Measurements from ENCODE around the gene CORO1C. TPM values are rescaled to one million over a fixed set of nuclear protein-coding genes. Genes with fewer than 3 reads are reported as not detected.

Gene CORO1C
- total RNA-seq, 4 donors from 2014 or later: 68.1 to 153 (median 128) TPM

DNA sequence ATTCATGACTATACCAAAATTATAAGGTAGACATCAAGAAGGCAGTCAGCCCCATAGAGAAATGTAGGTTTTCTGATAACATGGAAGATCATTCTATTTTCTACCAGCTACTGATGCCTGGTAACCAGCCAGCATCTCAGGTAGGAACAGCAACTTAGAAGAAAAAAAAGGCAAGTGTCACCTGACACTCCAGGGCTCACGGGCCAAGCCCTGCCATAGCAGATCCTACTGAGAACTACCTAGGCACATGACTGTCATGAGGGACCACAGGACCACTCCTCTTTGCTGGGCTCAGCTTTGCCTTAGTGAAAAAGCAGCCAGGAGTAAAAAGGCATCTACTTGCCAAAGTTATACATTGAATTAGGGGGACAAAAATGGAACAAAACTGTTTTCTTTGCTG lies 33.4 kb downstream of the CORO1C start:
- in situ Hi-C loops (cut with MboI; ENCODE audit: low pct_ligation_motif_present in 1 of 4, low pct_unique_long_range_greater_than_20kb in 1 of 4, low sequenced_read_pairs in 3 of 4) (no loop called here), intact Hi-C loops (cut with DNase I; ENCODE audit: low total_unique reads) (loop anchor here (1.0 kb wide), 1 partner anchor 10 kb away; no protein-coding TSS in a partner anchor)
- 80% methylated on average over 1 of the region's 1 CpG; no CpG with 5 or more reads in 1 of the 2 donors for whole genome bisulfite sequencing, 2 donors (ENCODE audit: low coverage in 1 of 2)
- Histone ChIP-seq H3K27ac (peak overlapping the region; percentile 84 to 94 (median 88)), H3K9me3 (no peaks in the 10 kb centered on the region), H3K36me3 (no peaks in the 10 kb centered on the region), H3K4me1 (peaks cover 16 to 50% (median 25%) of the 10 kb centered on the region in 4 donors), H3K4me3 (no peak overlapping the region), H3K27me3 (no peaks in the 10 kb centered on the region)
- TF ChIP-seq POLR2AphosphoS5 (IDR thresholded peaks at IDR 0.05): no peak
- no peak for TF ChIP-seq POLR2A (IDR thresholded peaks at IDR 0.05)
- TF ChIP-seq, protein P1, sequence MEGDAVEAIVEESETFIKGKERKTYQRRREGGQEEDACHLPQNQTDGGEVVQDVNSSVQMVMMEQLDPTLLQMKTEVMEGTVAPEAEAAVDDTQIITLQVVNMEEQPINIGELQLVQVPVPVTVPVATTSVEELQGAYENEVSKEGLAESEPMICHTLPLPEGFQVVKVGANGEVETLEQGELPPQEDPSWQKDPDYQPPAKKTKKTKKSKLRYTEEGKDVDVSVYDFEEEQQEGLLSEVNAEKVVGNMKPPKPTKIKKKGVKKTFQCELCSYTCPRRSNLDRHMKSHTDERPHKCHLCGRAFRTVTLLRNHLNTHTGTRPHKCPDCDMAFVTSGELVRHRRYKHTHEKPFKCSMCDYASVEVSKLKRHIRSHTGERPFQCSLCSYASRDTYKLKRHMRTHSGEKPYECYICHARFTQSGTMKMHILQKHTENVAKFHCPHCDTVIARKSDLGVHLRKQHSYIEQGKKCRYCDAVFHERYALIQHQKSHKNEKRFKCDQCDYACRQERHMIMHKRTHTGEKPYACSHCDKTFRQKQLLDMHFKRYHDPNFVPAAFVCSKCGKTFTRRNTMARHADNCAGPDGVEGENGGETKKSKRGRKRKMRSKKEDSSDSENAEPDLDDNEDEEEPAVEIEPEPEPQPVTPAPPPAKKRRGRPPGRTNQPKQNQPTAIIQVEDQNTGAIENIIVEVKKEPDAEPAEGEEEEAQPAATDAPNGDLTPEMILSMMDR (IDR thresholded peaks at IDR 0.05): no peak
- no peak for TF ChIP-seq EP300 (IDR thresholded peaks at IDR 0.05; ENCODE audit: low read depth)
- no peak for DNase-seq

DNA sequence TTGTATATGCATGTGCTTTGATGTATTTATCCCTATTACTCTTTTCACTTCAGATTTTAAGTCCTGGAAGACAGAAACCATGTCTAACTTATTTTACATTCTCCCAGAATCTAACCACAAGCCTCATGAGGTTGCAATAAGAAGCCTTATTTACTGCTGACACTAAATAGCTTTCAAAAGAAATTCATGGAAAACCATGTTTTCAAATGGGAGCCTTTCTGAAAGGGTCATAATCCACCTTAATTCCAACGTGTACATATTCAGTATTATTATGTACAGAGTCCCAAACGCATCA lies 34.4 kb downstream of the CORO1C start:
- TF ChIP-seq POLR2A (IDR thresholded peaks at IDR 0.05) (no peak), EP300 (IDR thresholded peaks at IDR 0.05; ENCODE audit: low read depth) (no peak), POLR2AphosphoS5 (IDR thresholded peaks at IDR 0.05) (no peak)
- TF ChIP-seq, protein P1 (IDR thresholded peaks at IDR 0.05): no peak
- no peak for DNase-seq
- Histone ChIP-seq H3K36me3 (no peaks in the 10 kb centered on the region), H3K4me1 (peaks cover 13 to 50% (median 23%) of the 10 kb centered on the region in 4 donors), H3K27me3 (no peaks in the 10 kb centered on the region), H3K4me3 (no peak overlapping the region), H3K27ac (peak overlapping the region; percentile 84 to 94 (median 88)), H3K9me3 (no peaks in the 10 kb centered on the region)
- intact Hi-C loops (cut with DNase I; ENCODE audit: low total_unique reads) (no loop called here), in situ Hi-C loops (cut with MboI; ENCODE audit: low pct_ligation_motif_present in 1 of 4, low pct_unique_long_range_greater_than_20kb in 1 of 4, low sequenced_read_pairs in 3 of 4) (no loop called here)
- WGBS, 2 donors (ENCODE audit: low coverage in 1 of 2): 46 to 70% methylated on average over 2 of the region's 2 CpGs

DNA sequence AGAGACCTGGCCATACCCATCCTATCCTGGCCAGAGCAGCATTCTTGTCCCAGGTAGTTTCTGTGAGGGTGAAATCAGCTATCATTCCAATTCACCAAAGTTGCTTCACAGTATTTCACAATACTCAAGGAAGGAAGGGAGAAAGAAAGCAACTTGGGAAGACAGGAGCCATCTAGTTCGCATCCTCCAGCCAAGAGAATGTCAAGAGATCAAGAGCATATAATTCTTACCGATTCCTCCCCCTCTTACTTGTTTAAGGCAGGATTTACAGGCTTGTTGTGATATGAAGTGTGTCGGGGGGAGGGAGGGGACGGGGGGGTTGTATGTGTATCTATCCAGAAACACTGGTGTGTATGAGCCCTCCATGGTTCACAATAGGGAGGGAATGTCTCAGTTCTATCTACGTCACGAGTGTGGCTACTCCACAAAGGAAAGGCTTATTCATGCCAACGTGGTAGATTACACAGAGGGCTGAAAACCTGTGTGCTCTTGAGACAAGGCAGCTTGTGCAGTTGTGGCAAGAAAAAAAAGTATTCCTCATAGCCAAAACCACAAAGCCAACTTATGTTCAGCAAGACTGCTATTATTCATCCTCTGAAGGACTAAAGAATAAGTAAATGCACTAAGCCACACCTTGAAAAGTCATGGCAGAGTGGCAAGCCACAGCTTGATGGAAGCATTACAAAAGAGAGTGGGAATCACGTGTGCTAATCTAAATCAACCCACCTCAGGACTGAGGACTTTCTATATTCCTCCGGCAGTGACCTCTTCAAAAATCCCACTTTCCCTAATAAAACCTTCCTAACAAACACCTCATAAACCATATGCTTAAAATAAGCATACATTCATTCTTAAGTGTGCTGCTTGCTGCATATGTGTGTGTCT lies 35.0 kb downstream of the CORO1C start:
- intact Hi-C loops (cut with DNase I; ENCODE audit: low total_unique reads): no loop called here
- no peak for TF ChIP-seq POLR2A (IDR thresholded peaks at IDR 0.05)
- TF ChIP-seq, protein P1 (IDR thresholded peaks at IDR 0.05): no peak
- TF ChIP-seq POLR2AphosphoS5 (IDR thresholded peaks at IDR 0.05): peak in 2 of 3 donors; percentile 56 to 58
- no peak for TF ChIP-seq EP300 (IDR thresholded peaks at IDR 0.05; ENCODE audit: low read depth)
- H3K4me3 ChIP-seq: no peak overlapping the region
- H3K4me1 ChIP-seq: peaks cover 14 to 50% (median 24%) of the 10 kb centered on the region in 4 donors
- in situ Hi-C loops (cut with MboI; ENCODE audit: low pct_ligation_motif_present in 1 of 4, low pct_unique_long_range_greater_than_20kb in 1 of 4, low sequenced_read_pairs in 3 of 4): no loop called here
- no peak for DNase-seq
- H3K9me3 ChIP-seq: no peaks in the 10 kb centered on the region
- no peaks in the 10 kb centered on the region for H3K27me3 ChIP-seq
- WGBS, 2 donors (ENCODE audit: low coverage in 1 of 2): 58 to 63% methylated on average over 5 to 9 of the region's 9 CpGs
- no peaks in the 10 kb centered on the region for H3K36me3 ChIP-seq
- H3K27ac ChIP-seq: peak overlapping the region; percentile 84 to 94 (median 88)

DNA sequence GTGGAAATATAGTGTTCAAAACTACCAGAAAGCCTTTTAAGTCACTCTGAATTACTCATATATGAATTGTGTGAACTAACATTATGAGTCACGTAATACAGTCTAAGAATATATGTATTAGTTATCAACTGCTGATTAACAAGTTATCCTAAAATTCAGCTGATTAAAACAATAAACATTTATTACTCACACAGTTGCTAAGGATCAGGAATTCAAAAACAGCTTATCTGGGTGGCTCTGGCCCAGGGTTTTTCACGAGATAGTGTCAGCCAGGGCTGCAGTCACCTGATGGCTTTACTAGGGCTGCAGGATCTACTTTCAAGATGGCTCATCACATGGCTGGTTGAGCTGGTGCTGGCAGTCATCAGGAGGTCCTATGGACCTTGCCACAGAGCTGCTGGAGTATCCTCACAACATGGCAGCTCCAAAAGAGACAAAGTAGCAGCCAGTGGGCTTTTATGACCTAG lies 36.5 kb downstream of the CORO1C start:
- WGBS, 2 donors (ENCODE audit: low coverage in 1 of 2): 70 to 71% methylated on average over 1 to 2 of the region's 2 CpGs
- DNase-seq: no peak
- Histone ChIP-seq H3K27me3 (no peaks in the 10 kb centered on the region), H3K4me1 (peaks cover 28 to 55% (median 37%) of the 10 kb centered on the region in 4 donors), H3K4me3 (no peak overlapping the region), H3K27ac (peak overlapping the region; percentile 84 to 94 (median 88)), H3K36me3 (no peaks in the 10 kb centered on the region), H3K9me3 (no peaks in the 10 kb centered on the region)
- intact Hi-C loops (cut with DNase I; ENCODE audit: low total_unique reads) (no loop called here), in situ Hi-C loops (cut with MboI; ENCODE audit: low pct_ligation_motif_present in 1 of 4, low pct_unique_long_range_greater_than_20kb in 1 of 4, low sequenced_read_pairs in 3 of 4) (no loop called here)
- TF ChIP-seq POLR2A (IDR thresholded peaks at IDR 0.05) (no peak), EP300 (IDR thresholded peaks at IDR 0.05; ENCODE audit: low read depth) (no peak), POLR2AphosphoS5 (IDR thresholded peaks at IDR 0.05) (no peak)
- TF ChIP-seq, protein P1 (IDR thresholded peaks at IDR 0.05): no peak

Data from transverse colon (tissue), 4 donors.